HG03159 (cell line): ENCODE measurements around the gene ARHGEF37.
A peak's percentile ranks its signal among the peaks of the same experiment; 100 is the strongest.

Experiments
- ATAC-seq: cut with Tn5 transposase; IDR thresholded peaks from one replicate; pipeline ENCODE4 v1.9.1; 2021; ENCODE audit warnings: mild to moderate bottlenecking, moderate library complexity; ENCODE audit not compliant: unreplicated experiment

The ARHGEF37 gene

DNA sequence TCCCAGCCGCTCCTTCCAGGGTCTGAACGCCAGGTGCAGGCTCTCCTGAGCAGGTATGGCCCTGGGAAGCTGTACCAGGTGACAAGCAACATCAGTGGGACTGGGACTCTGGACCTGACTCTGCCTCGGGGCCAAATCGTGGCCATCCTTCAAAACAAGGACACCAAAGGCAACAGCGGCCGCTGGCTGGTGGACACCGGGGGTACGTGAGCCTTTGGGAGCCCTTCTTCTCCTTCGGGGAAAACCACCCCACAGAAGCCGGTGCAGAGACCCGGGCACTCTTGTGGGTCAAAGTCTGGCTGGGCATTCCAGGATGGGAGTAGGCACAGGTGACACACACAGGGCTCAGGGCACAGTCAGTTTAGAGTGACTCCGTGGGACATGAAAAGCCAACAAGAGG lies 45.8 kb downstream of the ARHGEF37 start:
- no peak for ATAC-seq

DNA sequence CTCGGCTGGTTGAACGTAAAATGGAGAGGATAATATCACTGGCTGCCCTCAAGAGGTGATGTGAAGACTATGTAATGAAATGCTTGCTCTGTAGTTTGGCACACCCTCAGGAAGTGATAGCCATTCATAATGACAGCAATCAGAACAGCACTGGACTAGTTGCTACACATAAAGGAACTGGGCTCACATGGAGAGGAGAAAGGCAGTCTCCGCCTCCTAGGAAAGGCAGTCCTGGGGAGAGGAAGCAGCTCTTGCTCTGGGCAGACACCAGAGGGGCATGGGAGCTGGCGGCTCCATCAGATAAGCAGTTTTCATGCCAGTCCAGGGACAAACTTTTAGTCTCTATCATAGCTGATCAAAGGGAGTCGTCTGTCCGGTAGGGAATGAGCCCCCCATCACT lies 46.9 kb downstream of the ARHGEF37 start:
- no peak for ATAC-seq

DNA sequence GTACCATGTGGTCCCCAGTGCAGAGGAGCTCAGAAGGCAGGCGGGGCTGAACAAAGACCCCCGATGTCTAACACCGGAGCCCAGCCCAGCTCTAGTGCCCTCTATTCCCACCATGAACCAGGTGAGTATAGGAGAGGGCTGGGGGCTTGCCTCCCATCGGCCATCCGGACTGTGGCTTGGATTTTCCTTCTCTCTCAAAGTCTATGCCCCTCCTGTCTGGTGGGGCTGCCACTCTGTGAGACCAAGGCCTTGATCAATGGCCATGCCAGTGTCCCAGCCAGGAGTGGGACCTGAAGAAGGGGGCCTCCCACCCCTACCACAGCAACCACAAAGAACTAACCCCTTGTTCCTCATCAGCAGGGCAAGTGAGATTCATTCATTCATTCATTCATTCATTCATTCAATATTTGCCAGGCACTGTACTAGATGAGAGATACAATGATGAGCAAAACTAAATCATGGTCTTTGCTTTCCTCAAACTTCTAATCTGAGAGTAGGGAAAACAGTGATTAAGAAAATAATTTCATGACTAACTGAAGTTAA lies 47.6 kb downstream of the ARHGEF37 start:
- no peak for ATAC-seq

DNA sequence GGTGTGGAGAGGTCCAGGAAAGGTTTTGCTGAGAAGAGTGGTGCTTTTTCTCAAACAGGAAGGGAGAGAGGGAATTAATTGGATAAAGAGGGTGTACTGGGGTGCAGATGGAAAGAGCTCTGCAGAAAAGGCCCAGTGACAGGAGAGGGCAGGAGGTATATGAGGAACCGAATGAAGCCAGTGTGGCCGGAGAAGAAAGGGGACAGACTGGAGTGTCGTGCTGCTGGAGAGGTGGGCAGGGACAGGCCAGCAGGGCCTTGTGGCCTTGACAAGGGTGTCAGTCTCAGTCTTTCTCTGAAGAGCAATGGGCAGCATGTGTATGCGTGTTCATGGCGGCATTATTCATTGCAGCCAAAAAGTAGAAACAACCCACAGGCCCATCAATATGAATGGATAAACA lies 48.1 kb downstream of the ARHGEF37 start:
- ATAC-seq: no peak

GRCh38 chr5:149630337-149630736 lies 49.0 kb downstream of the ARHGEF37 start:
- no peak for ATAC-seq

GRCh38 chr5:149631506-149631905 lies 50.2 kb downstream of the ARHGEF37 start:
- ATAC-seq: no peak

DNA sequence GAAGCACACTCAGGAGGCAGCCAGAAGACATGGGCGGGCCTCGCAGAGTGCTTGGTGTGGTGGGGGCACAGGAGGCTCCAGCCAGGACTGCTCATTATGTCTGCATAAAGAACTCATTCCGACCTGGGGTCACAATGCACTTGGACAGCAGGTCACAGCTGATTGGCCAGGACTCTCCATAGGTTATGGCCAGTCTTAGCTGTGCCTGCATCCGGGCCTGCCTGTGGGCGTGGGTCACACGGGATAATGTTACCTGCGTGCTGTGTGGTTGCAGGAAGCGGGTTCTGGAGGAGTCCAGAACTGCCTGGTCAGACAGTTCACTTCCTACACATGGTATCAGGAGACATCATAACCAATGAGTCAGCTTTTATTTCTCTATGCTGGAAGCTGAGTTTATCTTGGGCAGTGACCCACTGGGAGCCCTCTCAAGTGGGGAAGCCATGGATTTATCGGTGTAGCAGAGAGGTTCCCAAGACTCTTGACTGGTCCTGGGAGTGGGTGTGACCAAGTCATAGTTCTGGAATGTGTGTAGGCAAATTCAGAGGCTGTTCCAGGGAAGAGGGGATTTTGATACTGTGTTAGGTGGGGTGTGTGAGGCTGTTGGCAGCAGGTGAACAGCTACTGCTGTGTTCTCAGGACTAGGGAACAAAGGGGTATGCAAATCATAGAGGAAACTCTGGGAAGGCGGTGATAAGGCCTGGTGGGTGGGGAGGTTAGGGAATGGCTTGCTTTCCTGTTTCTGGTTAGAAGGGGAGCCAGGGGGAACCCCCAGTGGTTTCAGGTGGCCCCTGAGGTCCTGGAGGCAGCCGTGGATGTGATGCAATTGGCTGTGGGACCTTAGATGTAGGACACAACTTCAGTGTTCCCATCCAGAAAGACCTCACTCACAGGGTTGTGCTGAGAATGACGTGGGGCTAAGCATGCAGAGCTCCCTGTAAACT lies 51.3 kb downstream of the ARHGEF37 start:
- ATAC-seq: no peak

DNA sequence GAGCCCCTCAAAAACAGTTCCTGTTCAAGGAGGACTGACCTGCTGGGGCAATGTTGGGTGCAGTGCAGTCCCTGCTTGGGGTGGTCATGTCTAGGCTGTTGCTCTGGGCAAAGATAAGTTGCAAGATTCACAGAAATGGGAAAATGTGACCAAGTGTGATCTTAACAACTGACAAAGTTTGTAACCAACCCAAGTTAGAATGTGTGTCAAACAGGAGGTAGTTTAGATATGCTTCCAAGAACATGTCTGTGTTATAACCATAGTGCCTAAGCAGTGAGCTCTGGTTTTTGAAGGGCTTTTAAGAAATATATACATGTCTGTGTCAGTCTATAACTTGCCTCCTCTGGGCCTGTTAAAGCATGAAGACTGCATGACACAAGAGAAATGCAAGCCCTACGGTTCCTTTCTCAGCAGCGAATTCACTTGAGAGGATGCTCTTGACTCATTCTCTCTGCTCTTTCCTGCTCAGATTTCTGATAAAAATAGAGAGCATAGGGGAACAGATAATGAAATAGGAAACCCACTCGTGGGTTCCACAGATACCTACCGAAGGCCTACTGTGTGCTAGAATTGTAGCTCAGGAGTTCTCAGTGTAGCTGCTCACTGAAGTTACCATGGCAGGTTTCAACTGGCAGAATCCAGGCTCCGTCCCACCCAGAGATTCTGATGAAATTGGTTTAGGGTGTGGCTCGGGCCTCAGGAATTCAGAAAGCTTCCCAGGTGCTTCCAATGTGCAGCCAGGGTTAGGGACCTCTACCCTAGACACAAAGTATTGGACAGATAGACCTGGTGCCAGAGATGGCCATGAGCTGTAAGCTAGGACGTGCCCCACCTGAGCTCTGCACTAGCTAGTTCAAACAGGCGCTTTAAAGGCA lies 52.4 kb downstream of the ARHGEF37 start:
- no peak for ATAC-seq

DNA sequence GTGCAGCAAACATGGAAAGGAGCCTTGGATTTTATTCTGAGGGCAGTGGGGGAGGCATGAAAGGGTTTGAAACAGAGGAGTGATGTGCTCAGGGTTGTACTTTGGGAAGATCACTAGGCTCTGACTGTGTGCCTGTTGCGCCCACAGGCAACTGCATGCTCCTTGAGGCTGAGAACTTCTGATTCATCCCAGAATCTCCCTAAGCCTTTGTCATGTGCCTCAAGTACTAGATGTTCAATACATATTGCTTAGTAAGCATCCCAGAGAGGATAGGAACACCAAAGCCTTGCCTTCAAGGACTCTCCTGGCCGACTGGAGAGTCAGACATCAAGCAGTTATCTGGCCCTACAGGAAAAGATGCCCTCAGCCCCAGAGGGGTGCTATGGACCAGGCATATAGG lies 54.1 kb downstream of the ARHGEF37 start:
- no peak for ATAC-seq

- ATAC-seq: no peak
Measured at GRCh38 chr5:149636191-149636860, 55.0 kb downstream of the ARHGEF37 start.

GRCh38 chr5:149636861-149637246 lies 55.6 kb downstream of the ARHGEF37 start:
- ATAC-seq: peak; percentile 55

DNA sequence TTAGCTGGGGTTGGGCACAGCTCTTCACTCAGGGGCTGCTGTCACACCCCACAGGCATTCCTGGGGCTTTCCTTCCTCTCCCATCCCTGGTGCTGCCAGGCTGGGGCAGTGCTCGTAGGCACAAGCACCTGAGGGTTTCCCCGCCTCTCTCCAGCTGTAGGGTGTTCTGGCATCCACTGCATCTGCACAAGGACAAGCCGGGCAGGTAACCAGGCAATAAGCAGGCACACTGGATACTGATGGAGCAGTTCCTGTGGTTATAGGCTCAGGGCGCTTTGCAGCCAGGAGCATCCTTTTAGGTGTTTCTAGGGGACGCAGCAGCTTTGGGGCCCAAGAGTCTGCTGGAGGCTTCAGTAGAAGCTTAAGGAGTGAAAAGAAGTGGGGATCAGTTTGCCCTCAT lies 56.8 kb downstream of the ARHGEF37 start:
- no peak for ATAC-seq

DNA sequence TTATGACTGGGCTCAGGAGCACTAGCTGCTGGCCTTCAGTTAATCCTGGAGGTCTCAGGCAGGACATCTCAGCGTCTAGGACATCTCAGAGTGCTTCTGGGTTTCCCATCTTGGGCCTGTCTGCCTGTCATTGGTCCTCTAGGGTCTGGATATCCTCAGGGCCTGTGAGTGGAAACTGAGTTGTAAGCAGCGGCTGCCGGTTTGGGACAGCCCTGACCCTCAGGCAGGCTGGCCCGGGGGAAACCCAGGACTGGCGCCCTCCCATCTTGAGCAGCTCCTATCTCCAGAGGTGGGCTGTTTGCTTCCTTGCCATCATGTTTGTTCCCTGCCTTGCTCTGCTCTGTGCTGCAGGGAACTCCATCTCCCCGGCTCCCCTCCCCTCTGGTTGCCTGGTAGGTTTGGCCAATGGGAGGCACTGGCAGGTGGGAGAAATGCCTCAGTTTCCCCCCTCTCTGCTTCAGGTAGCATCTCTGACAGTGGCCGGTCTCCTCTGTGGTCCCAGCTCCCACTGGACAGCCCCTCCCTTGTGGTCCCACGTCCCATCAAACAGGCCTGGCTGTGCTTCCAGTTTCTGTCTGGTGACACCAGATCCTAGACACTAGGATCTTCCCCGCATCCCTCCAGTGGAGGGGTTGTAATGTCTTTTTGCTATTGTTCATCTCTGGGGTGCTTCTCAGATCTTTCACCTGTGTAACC lies 57.4 kb downstream of the ARHGEF37 start:
- ATAC-seq: no peak

DNA sequence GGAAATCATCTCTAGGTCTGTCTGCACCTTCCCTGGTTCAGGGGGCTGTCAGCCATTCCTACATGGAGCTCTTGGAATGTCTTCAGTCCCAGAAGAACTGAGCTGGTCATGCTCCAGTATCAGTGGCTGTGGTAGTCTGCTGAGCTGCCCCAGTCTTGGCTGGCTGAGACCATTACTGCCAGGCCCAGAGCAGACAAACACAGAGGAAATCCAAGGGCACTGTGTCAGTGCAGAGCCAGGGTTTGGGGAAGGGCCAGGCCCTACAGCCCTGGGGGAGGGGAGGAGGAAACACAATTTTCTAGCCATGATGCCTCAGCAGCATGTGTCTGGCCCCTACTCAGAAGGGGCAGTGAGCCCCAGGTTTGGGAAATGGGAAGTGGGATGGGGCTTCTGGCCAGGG lies 58.4 kb downstream of the ARHGEF37 start:
- ATAC-seq: no peak

- ATAC-seq: no peak
Measured at GRCh38 chr5:149640350-149640999, 59.2 kb downstream of the ARHGEF37 start.

DNA sequence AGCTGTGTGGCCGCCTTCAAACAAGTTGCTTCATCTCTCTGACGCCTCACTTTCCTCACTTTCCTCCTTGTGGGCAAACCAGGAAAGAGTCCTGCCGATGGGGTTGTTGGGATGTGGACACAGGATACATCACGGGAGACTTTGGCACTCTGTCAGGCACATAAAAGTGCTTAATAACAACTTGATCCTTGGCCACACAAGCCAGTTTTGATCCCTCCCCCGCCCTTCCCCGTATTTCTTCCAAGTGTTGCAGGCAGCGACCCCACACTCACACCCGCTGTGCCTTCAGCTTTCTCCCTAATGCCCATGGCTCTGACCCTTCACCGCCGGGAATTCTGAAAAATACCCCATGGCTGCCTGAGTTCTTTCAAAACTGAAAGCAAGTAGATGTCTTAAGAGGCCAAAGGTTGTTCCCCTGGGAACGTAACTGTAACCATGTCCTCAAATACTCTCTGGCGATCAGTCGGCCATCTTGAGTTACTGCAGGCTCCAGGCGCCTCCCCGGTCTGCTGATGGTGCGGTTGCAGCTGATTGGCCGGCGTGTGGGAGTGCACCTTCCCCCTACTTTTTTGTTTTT lies 59.8 kb downstream of the ARHGEF37 start:
- ATAC-seq: no peak

DNA sequence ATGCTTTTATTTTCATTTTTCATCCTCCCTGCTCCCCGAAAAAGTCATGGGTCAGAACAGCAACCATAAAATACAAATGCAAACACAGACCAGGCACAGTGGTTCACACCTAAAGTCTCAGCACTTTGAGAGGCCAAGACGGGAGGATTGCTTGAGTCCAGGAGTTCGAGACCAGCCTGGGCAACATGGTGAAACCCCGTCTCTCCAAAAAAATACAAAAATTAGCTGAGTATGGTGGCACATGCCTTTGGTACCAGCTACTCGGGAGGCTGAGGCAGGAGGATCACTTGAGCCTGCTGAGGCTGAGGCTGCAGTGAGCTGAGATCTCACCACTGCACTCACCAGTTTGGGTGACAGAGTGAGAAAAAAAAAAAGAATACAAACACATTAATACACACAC lies 60.3 kb downstream of the ARHGEF37 start:
- ATAC-seq: no peak

DNA sequence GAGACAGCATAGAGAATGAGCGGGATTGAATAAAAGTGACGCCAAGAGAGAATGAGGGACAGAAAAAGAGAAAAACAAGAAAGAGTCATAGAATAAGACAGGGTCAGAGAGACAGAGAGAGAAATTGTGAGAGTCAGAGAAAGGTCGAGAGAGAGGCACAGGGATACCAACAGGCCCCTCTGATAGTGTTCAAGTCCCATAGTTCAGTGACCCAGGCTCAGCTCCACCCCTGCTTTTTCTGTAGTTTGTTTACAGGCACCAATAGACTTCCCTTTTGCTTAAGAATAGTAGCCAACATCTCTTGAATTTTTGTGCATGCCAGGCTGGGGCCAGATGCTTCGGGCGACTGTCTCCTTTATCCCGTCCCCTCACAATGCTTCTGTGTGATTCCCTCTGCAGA lies 62.5 kb downstream of the ARHGEF37 start:
- ATAC-seq: no peak

GRCh38 chr5:149644629-149645028 lies 63.3 kb downstream of the ARHGEF37 start:
- ATAC-seq: no peak

GRCh38 chr5:149645236-149645635 lies 63.9 kb downstream of the ARHGEF37 start:
- ATAC-seq: no peak
